HEK293 (cell line): Measurements from ENCODE around the gene SLC1A2.

ENCODE experiments used
- ATF2 ChIP-seq: fragments of 450-650 bp; formaldehyde crosslinking; IDR thresholded peaks from 2 replicates; pipeline ENCODE4 v1.5.1; 2016; ENCODE audit warnings: missing biosample characterization, missing genetic modification characterization, low read depth
- CTCF ChIP-seq: fragments of 450-650 bp; formaldehyde crosslinking; IDR thresholded peaks from 2 replicates; pipeline ENCODE4 v1.5.1; 2016; ENCODE audit warnings: missing biosample characterization, missing genetic modification characterization
- SETDB1 ChIP-seq: IDR thresholded peaks from one replicate; pipeline ENCODE4 v1.6.1; 2017; ENCODE audit warnings: mild to moderate bottlenecking, low read length, moderate library complexity, mixed read lengths; ENCODE audit not compliant: insufficient read length
- WT1 ChIP-seq: fragments of 450-650 bp; formaldehyde crosslinking; IDR thresholded peaks from 2 replicates; pipeline ENCODE4 v1.5.1; 2016; ENCODE audit warnings: missing biosample characterization, missing genetic modification characterization
- ZBTB26 ChIP-seq: fragments of 450-650 bp; formaldehyde crosslinking; optimal IDR thresholded peaks from 2 replicates; pipeline ENCODE3; 2016; ENCODE audit warnings: missing biosample characterization, mild to moderate bottlenecking, missing genetic modification characterization
- ZBTB6 ChIP-seq: fragments of 450-650 bp; formaldehyde crosslinking; IDR thresholded peaks from 2 replicates; pipeline ENCODE4 v1.5.1; 2017; ENCODE audit warnings: missing biosample characterization, missing genetic modification characterization
- ZBTB8A ChIP-seq: fragments of 450-650 bp; formaldehyde crosslinking; IDR thresholded peaks from 2 replicates; pipeline ENCODE4 v1.5.1; 2016; ENCODE audit warnings: missing biosample characterization, missing genetic modification characterization
- ZNF10 ChIP-seq: fragments of 450-650 bp; formaldehyde crosslinking; IDR thresholded peaks from 2 replicates; pipeline ENCODE4 v1.5.1; 2017; ENCODE audit warnings: missing biosample characterization, missing genetic modification characterization
- ZNF184 ChIP-seq: fragments of 450-650 bp; IDR thresholded peaks from 2 replicates; pipeline ENCODE4 v1.5.1; 2018; ENCODE audit warnings: missing biosample characterization, mild to moderate bottlenecking, missing genetic modification characterization
- ZNF514 ChIP-seq: fragments of 450-650 bp; formaldehyde crosslinking; IDR thresholded peaks from 2 replicates; pipeline ENCODE4 v1.5.1; 2016; ENCODE audit warnings: missing biosample characterization, missing genetic modification characterization
- ZNF580 ChIP-seq: fragments of 450-650 bp; formaldehyde crosslinking; IDR thresholded peaks from 2 replicates; pipeline ENCODE4 v1.5.1; 2016; ENCODE audit warnings: missing biosample characterization, missing genetic modification characterization
- ZNF747 ChIP-seq: fragments of 450-650 bp; formaldehyde crosslinking; IDR thresholded peaks from 2 replicates; pipeline ENCODE4 v1.5.1; 2016; ENCODE audit warnings: missing biosample characterization, missing genetic modification characterization
- ZSCAN16 ChIP-seq: fragments of 450-650 bp; formaldehyde crosslinking; IDR thresholded peaks from 2 replicates; pipeline ENCODE4 v1.5.1; 2016; ENCODE audit warnings: missing biosample characterization, missing genetic modification characterization
- ZSCAN18 ChIP-seq: fragments of 450-650 bp; formaldehyde crosslinking; IDR thresholded peaks from 2 replicates; pipeline ENCODE4 v1.5.1; 2016; ENCODE audit warnings: missing biosample characterization, missing genetic modification characterization

- TF ChIP-seq ZSCAN18 (tag by site-specific recombination) = no peak
- no peak for TF ChIP-seq ZBTB6 (tag by site-specific recombination)
- no peak for TF ChIP-seq CTCF
- TF ChIP-seq SETDB1 = no peak
- no peak for TF ChIP-seq ZNF514 (tag by site-specific recombination)
- TF ChIP-seq ZBTB8A (tag by site-specific recombination) = no peak
- TF ChIP-seq ZNF184 (tag by site-specific recombination) = no peak
- no peak for TF ChIP-seq ZNF10 (tag by site-specific recombination)
- TF ChIP-seq ZNF747 (tag by site-specific recombination) = no peak
- no peak for TF ChIP-seq ATF2
- no peak for TF ChIP-seq ZBTB26 (tag by site-specific recombination)
- TF ChIP-seq ZNF580 = no peak
- TF ChIP-seq ZSCAN16 = no peak
- TF ChIP-seq WT1 (tag by site-specific recombination) = no peak
Measured at GRCh38 chr11:35228328-35228725, 191.0 kb downstream of the SLC1A2 start.
